Esophagus squamous epithelium (tissue), 4 donors: ENCODE results near the gene DOK4.

Experiments used
- POLR2A ChIP-seq, 4 donors: fragments of 450-650 bp; IDR thresholded peaks; one replicate each; pipeline ENCODE4 v1.6.1; 2017; ENCODE audit warnings: antibody characterized with exemption in 4 of 4, mild to moderate bottlenecking in 4 of 4, moderate library complexity in 3 of 4
- TF ChIP-seq, protein P1 (sequence below), 6 experiments: fragments of 450-650 bp in 4 of 6; fragments of 200-600 bp in 2 of 6; sonication (generic) in 2 of 6; IDR thresholded peaks; one replicate each; pipeline ENCODE4 v1.5.1; 2016 to 2019; ENCODE audit warnings: antibody characterized with exemption in 6 of 6, mild to moderate bottlenecking in 4 of 6, moderate library complexity in 4 of 6

DNA sequence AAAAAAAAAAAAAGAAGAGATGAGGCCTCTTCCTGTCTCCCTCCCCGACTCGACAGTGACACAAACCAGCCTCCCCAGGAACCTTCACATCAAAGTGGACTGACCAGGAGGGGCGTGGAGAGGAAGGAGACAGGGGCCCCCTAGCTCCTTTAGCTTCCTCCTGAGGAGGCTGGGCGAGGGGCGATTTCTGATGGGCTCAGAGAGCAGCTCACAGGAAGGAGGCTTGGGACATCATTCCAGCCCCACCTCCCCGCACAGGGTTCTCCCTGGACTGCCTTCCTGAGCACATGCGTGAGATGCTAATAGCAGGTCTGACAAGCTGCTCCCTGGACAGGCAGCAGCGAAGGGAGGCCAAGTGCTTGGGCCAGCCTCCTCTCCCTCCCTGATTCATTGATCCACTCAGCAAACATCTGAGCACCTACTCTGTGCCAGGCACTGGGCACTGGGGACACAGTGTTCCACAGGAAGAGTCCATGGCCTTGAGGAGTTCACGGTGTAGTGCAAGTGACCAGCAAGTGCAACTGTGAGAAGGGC lies 14.4 kb upstream of the DOK4 start:
- TF ChIP-seq, protein P1, sequence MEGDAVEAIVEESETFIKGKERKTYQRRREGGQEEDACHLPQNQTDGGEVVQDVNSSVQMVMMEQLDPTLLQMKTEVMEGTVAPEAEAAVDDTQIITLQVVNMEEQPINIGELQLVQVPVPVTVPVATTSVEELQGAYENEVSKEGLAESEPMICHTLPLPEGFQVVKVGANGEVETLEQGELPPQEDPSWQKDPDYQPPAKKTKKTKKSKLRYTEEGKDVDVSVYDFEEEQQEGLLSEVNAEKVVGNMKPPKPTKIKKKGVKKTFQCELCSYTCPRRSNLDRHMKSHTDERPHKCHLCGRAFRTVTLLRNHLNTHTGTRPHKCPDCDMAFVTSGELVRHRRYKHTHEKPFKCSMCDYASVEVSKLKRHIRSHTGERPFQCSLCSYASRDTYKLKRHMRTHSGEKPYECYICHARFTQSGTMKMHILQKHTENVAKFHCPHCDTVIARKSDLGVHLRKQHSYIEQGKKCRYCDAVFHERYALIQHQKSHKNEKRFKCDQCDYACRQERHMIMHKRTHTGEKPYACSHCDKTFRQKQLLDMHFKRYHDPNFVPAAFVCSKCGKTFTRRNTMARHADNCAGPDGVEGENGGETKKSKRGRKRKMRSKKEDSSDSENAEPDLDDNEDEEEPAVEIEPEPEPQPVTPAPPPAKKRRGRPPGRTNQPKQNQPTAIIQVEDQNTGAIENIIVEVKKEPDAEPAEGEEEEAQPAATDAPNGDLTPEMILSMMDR (IDR thresholded peaks at IDR 0.05): no peak
- TF ChIP-seq POLR2A (IDR thresholded peaks at IDR 0.05): no peak
